Cardiac muscle cell (in vitro differentiated cells and primary cell): ENCODE results near the gene TULP3. TPM values are rescaled to one million over a fixed set of nuclear protein-coding genes. Genes with fewer than 3 reads are reported as not detected.
"Not testable (repeated sequence)": the region's sequence is repeated elsewhere in the genome, so short reads cannot be mapped to it uniquely, and the experiment has no call there.

ENCODE experiments used
- DNase-seq, 2 donors: peaks; one replicate each; pipeline versions ENCODE4 v3.0.0 to v3.0.0-alpha.2; 2010 to 2017; ENCODE audit warnings: low read depth in 1 of 2, low spot score in 1 of 2
- H3K27ac ChIP-seq: fragments of 200-600 bp; sonication (generic); 2 replicates; pipeline ENCODE4 v1.5.1; 2016
- H3K27me3 ChIP-seq: fragments of 200-600 bp; sonication (generic); 2 replicates; pipeline ENCODE4 v1.6.0; 2016; ENCODE audit warnings: control low read depth
- H3K36me3 ChIP-seq: fragments of 200-600 bp; sonication (generic); 2 replicates; pipeline ENCODE4 v1.5.1; 2016; ENCODE audit warnings: control low read depth
- H3K4me1 ChIP-seq: fragments of 200-600 bp; sonication (generic); 2 replicates; pipeline ENCODE4 v1.8.1; 2017; ENCODE audit warnings: low read depth, mild to moderate bottlenecking, mixed run types
- H3K4me3 ChIP-seq: fragments of 200-600 bp; sonication (generic); 2 replicates; pipeline ENCODE4 v1.5.1; 2016; ENCODE audit warnings: mild to moderate bottlenecking
- H3K9me3 ChIP-seq: fragments of 200-600 bp; sonication (generic); 2 replicates; pipeline ENCODE4 v1.5.1; 2017; ENCODE audit warnings: low read depth, mild to moderate bottlenecking, control low read depth
- CTCF ChIP-seq: IDR thresholded peaks from 2 replicates; pipeline ENCODE4 v1.5.1; 2012; ENCODE audit warnings: low read depth, mild to moderate bottlenecking, low read length
- polyA plus RNA-seq: library from polyadenylated mRNA; unstranded; fragments of >200 nt; fragmentation: Nextera tagmentation; extraction: Ambion mirVana; gene quantifications from 2 replicates; pipeline ENCODE4 v1.2.1, GENCODE V29; 2016
- total RNA-seq: library from RNA; depleted of rRNA; stranded (reverse); fragments of >200 nt; gene quantifications from 2 replicates; pipeline ENCODE4 v1.2.3, GENCODE V29; 2016

TULP3 gene
- total and polyA plus RNA-seq, 2 experiments from 2014 or later, result 19.5 to 30.4 TPM

GRCh38 chr12:2857021-2857431 lies 33.7 kb upstream of the TULP3 start, which contains the start of gene TEX52:
TSS of gene TEX52 (minus strand) at chr12:2857039. CDS start at chr12:2857026, 13 bp downstream.
- no peaks in the 10 kb centered on the region for H3K9me3 ChIP-seq
- H3K27me3 ChIP-seq, result no peaks in the 10 kb centered on the region
- no peaks in the 10 kb centered on the region for H3K36me3 ChIP-seq
- no peaks in the 10 kb centered on the region for H3K4me1 ChIP-seq
- no peak within 1 kb of the TSS for H3K27ac ChIP-seq
- DNase-seq, result no peak
- TF ChIP-seq CTCF, result no peak
- no peak within 1 kb of the TSS for H3K4me3 ChIP-seq

GRCh38 chr12:2857576-2857975 lies 33.1 kb upstream of the TULP3 start:
- no peaks in the 10 kb centered on the region for H3K4me1 ChIP-seq
- no peak overlapping the region for H3K4me3 ChIP-seq
- H3K9me3 ChIP-seq, result no peaks in the 10 kb centered on the region
- no peaks in the 10 kb centered on the region for H3K36me3 ChIP-seq
- DNase-seq, result no peak
- no peak for TF ChIP-seq CTCF
- no peak overlapping the region for H3K27ac ChIP-seq
- no peaks in the 10 kb centered on the region for H3K27me3 ChIP-seq

- no peak overlapping the region for H3K4me3 ChIP-seq
- TF ChIP-seq CTCF, result no peak
- no peaks in the 10 kb centered on the region for H3K4me1 ChIP-seq
- no peak overlapping the region for H3K27ac ChIP-seq
- no peaks in the 10 kb centered on the region for H3K27me3 ChIP-seq
- H3K9me3 ChIP-seq, result no peaks in the 10 kb centered on the region
- H3K36me3 ChIP-seq, result no peaks in the 10 kb centered on the region
- DNase-seq, result no peak
Measured at GRCh38 chr12:2858334-2858733, 32.4 kb upstream of the TULP3 start.

- Histone ChIP-seq H3K4me1 (no peaks in the 10 kb centered on the region), H3K27me3 (no peaks in the 10 kb centered on the region), H3K9me3 (no peaks in the 10 kb centered on the region), H3K27ac (no peak overlapping the region), H3K4me3 (no peak overlapping the region), H3K36me3 (no peaks in the 10 kb centered on the region)
- no peak for TF ChIP-seq CTCF
- no peak for DNase-seq
Measured at GRCh38 chr12:2858944-2859421, 31.7 kb upstream of the TULP3 start.

GRCh38 chr12:2860170-2860569 lies 30.5 kb upstream of the TULP3 start:
- H3K27ac ChIP-seq, result no peak overlapping the region
- H3K4me3 ChIP-seq, result no peak overlapping the region
- no peaks in the 10 kb centered on the region for H3K27me3 ChIP-seq
- no peaks in the 10 kb centered on the region for H3K36me3 ChIP-seq
- no peaks in the 10 kb centered on the region for H3K9me3 ChIP-seq
- no peak for TF ChIP-seq CTCF
- no peak for DNase-seq
- no peaks in the 10 kb centered on the region for H3K4me1 ChIP-seq

GRCh38 chr12:2862876-2863275 lies 27.8 kb upstream of the TULP3 start:
- Histone ChIP-seq H3K9me3 (no peaks in the 10 kb centered on the region), H3K4me1 (no peaks in the 10 kb centered on the region), H3K27me3 (no peaks in the 10 kb centered on the region), H3K4me3 (no peak overlapping the region), H3K27ac (no peak overlapping the region), H3K36me3 (no peaks in the 10 kb centered on the region)
- DNase-seq, result no peak
- TF ChIP-seq CTCF, result no peak

- not testable (repeated sequence) for H3K27me3 ChIP-seq, H3K27ac ChIP-seq, DNase-seq, H3K4me1 ChIP-seq, H3K4me3 ChIP-seq, H3K9me3 ChIP-seq, H3K36me3 ChIP-seq
Measured at GRCh38 chr12:2863402-2863801, 27.3 kb upstream of the TULP3 start.
